ENCODE measurements around the gene NR4A3. TPM values are rescaled to one million over a fixed set of nuclear protein-coding genes. Genes with fewer than 3 reads are reported as not detected.

Gene NR4A3
- total RNA-seq, 6 experiments from 2014 or later = 0.13 to 1.2 (median 0.30) TPM

DNA sequence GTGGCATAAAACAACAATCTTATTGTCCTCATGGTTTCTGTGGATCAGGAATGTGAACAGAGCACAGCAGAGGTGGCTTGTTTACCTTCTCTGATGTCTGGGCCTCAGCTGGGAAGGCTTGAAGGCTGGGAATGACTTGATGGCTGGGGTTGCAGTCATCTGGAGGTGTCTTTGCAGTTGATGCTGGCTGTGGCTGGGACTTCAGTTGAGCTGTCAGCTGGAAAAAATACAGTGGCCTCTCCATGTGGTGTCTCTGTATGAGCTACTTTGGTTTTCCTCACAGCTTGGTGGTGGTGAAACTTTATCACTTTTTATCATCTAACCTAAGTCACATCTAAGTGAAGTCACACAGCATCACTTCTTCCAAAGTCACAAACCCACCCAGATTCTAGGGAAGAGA, 60.1 kb downstream of the NR4A3 start:
- ATAC-seq = no peak
- H3K4me1 ChIP-seq = no peaks in the 10 kb centered on the region
- intact Hi-C loops (cut with DNase I) = no loop called here
- H3K4me3 ChIP-seq = no peak overlapping the region
- no peaks in the 10 kb centered on the region for H3K9me3 ChIP-seq
- no peak overlapping the region for H3K27ac ChIP-seq
- TF ChIP-seq POLR2A (IDR thresholded peaks at IDR 0.05) = no peak
- TF ChIP-seq, protein P1, sequence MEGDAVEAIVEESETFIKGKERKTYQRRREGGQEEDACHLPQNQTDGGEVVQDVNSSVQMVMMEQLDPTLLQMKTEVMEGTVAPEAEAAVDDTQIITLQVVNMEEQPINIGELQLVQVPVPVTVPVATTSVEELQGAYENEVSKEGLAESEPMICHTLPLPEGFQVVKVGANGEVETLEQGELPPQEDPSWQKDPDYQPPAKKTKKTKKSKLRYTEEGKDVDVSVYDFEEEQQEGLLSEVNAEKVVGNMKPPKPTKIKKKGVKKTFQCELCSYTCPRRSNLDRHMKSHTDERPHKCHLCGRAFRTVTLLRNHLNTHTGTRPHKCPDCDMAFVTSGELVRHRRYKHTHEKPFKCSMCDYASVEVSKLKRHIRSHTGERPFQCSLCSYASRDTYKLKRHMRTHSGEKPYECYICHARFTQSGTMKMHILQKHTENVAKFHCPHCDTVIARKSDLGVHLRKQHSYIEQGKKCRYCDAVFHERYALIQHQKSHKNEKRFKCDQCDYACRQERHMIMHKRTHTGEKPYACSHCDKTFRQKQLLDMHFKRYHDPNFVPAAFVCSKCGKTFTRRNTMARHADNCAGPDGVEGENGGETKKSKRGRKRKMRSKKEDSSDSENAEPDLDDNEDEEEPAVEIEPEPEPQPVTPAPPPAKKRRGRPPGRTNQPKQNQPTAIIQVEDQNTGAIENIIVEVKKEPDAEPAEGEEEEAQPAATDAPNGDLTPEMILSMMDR (IDR thresholded peaks at IDR 0.05) = no peak
- DNase-seq = no peak
- H3K27me3 ChIP-seq = no peaks in the 10 kb centered on the region
- no peaks in the 10 kb centered on the region for H3K36me3 ChIP-seq

DNA sequence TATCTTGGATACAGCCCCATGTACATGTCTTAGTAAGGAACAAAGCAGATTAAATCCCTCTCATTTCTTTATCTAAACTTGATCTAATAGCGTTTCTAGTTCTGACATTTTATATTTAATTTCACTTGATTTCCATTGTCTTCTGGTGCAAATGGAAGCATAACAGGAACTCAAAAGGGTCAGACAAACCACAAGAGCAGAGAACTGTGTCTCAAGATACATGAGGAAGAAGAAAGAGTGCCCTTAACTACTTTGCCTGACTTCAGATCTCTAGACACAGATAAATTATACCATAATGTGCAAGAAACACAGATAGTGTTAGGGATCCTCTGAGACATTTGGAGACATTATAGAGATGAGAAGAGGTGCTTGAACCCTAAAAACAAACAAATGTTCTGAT, 64.1 kb downstream of the NR4A3 start:
- Histone ChIP-seq H3K27me3 (no peaks in the 10 kb centered on the region), H3K9me3 (no peaks in the 10 kb centered on the region), H3K36me3 (no peaks in the 10 kb centered on the region), H3K4me3 (no peak overlapping the region), H3K27ac (no peak overlapping the region), H3K4me1 (no peaks in the 10 kb centered on the region)
- intact Hi-C loops (cut with DNase I) = no loop called here
- no peak for ATAC-seq
- TF ChIP-seq, protein P1 (IDR thresholded peaks at IDR 0.05) = no peak
- no peak for TF ChIP-seq POLR2A (IDR thresholded peaks at IDR 0.05)
- WGBS (ENCODE audit: insufficient coverage, low coverage, low lambda C conversion rate, missing lambda C conversion rate) = 38% methylated on average over 1 of the region's 1 CpG
- no peak for DNase-seq

DNA sequence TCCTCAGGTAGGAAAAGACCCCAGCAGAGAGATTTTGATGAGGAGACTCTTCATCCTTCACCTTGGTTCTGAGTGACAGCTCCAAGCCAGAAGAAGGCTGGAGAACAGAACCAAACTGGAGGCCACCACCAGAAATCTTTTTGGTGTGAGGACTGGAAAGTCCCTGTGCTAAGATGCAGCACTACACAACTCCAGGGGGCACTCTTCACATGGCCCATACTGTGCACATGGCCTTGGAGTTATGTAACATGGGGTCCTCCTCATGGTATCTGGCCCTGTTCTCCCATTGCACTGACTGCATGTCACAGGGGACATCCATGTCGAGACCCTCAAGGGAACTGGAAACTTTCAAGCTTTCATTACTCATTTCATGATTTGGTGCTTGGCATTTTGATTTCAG, 67.4 kb downstream of the NR4A3 start:
- H3K4me1 ChIP-seq = no peaks in the 10 kb centered on the region
- H3K9me3 ChIP-seq = no peaks in the 10 kb centered on the region
- DNase-seq = no peak
- TF ChIP-seq, protein P1 (IDR thresholded peaks at IDR 0.05) = no peak
- no peak for TF ChIP-seq POLR2A (IDR thresholded peaks at IDR 0.05)
- 100% methylated on average over 1 of the region's 1 CpG for WGBS (ENCODE audit: insufficient coverage, low coverage, low lambda C conversion rate, missing lambda C conversion rate)
- no peaks in the 10 kb centered on the region for H3K27me3 ChIP-seq
- no peak for ATAC-seq
- H3K4me3 ChIP-seq = no peak overlapping the region
- H3K36me3 ChIP-seq = no peaks in the 10 kb centered on the region
- intact Hi-C loops (cut with DNase I) = no loop called here
- no peak overlapping the region for H3K27ac ChIP-seq

DNA sequence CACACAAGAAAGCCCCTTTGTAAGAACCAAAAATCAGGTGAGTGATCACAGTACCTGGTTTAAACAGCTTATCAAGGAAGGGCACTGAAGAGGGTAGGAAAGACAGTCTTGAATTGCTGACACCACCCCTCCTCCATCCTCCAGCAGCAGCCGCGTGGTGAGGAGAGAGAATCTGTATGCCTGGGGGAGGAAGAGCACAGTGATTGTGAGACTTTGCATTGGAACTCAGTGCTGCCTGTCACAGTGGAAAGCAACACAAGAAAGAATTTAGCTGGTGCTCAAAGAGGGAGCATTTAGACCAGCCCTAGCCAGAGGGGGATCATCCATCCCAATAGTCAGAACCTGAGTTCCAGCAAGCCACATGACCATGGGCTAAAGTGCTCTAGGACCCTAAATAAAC, 73.1 kb downstream of the NR4A3 start:
- H3K9me3 ChIP-seq = no peaks in the 10 kb centered on the region
- no peak for DNase-seq
- no peak overlapping the region for H3K27ac ChIP-seq
- TF ChIP-seq, protein P1 (IDR thresholded peaks at IDR 0.05) = no peak
- no peak for TF ChIP-seq POLR2A (IDR thresholded peaks at IDR 0.05)
- no peak for ATAC-seq
- intact Hi-C loops (cut with DNase I) = no loop called here
- no peak overlapping the region for H3K4me3 ChIP-seq
- H3K27me3 ChIP-seq = no peaks in the 10 kb centered on the region
- no peaks in the 10 kb centered on the region for H3K36me3 ChIP-seq
- 38% methylated on average over 2 of the region's 2 CpGs for WGBS (ENCODE audit: insufficient coverage, low coverage, low lambda C conversion rate, missing lambda C conversion rate)
- no peaks in the 10 kb centered on the region for H3K4me1 ChIP-seq

DNA sequence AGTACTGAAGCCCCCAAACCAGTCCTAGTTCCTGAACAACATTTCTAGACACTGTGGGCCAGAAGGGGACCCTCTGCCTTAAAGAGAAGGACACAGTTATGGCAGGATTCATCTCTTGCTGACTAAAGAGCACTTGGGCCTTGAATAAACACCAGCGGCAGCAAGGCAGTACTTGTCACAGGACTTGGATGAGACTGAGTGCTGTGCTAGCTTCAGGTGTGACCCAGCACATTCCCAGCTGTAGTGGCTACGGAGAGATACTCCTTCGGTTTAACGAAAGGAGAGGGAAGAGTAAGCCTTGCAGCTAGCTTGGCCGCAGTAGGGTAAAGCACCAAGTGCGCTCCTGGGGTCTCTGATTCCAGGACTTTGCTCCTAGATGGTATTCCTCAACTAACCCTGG, 73.8 kb downstream of the NR4A3 start:
- intact Hi-C loops (cut with DNase I) = no loop called here
- H3K4me3 ChIP-seq = no peak overlapping the region
- H3K9me3 ChIP-seq = no peaks in the 10 kb centered on the region
- no peaks in the 10 kb centered on the region for H3K27me3 ChIP-seq
- TF ChIP-seq, protein P1 (IDR thresholded peaks at IDR 0.05) = no peak
- no peak for TF ChIP-seq POLR2A (IDR thresholded peaks at IDR 0.05)
- no peaks in the 10 kb centered on the region for H3K4me1 ChIP-seq
- ATAC-seq (no peak), DNase-seq (no peak)
- H3K36me3 ChIP-seq = no peaks in the 10 kb centered on the region
- WGBS (ENCODE audit: insufficient coverage, low coverage, low lambda C conversion rate, missing lambda C conversion rate) = 91% methylated on average over 6 of the region's 6 CpGs
- H3K27ac ChIP-seq = no peak overlapping the region

Data from right lobe of liver (tissue), 6 donors.